GM18868 (cell line): ENCODE measurements around the gene ARHGAP8.

Experiments used
- ATAC-seq: cut with Tn5 transposase; IDR thresholded peaks from one replicate; pipeline ENCODE4 v1.9.1; 2021; ENCODE audit warnings: mild to moderate bottlenecking, moderate library complexity; ENCODE audit not compliant: unreplicated experiment

The ARHGAP8 gene

GRCh38 chr22:44823806-44824205 is 71.4 kb downstream of the ARHGAP8 start:
- ATAC-seq = no peak

DNA sequence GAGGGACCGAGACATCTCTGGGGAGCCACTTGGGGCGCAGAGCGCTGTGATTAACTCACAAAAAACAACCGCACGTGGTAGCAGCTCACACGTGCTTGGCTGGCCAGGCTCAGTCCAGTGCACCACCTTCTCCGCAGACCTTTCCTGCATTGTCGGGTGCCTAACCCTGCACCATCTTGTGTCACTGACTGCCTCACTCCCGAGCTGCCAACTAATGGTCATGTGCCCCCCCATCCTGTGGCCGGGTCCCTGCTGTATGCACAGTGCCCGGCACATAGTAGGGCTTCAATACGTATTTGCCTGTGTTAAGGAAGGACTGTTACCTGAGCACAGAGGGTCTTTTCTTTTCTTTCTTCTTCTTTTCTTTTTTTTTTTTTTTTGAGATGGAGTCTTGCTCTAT is 71.9 kb downstream of the ARHGAP8 start:
- ATAC-seq = no peak

DNA sequence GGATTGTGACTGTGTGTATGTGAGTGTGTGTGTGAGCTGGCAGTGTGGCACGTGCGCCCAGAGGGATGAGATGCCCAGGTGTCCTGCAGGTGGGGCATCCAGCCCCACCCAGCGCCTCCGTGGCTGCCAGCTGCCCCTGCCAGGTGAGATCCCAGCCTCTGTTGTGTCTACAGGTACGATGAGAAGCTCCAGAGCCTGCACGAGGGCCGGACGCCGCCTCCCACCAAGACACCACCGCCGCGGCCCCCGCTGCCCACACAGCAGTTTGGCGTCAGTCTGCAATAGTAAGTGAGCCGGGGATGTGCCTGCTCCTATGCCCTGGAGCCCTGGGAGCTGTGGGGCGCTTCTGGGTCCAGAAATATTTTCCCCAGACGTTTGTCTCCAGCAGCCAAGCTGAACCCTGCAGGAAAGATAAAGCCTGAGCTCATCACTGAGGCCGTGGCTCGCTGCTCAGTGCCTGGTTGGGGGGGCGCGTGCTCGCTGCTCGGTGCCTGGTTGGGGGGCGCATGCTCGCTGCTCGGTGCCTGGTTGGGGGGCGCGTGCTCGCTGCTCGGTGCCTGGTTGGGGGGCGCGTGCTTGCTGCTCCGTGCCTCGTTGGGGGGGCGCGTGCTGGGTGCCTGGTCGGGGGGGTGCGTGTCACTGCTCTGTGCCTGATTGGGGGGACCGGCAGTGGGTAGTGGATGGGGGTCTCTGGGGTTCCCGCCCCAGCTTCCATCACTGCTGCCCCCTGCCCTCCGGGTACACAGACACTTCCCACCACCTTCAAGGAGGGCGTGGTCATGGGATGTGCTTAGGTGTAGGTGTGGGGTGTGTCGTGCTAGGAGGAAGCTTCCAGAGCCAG is 73.2 kb downstream of the ARHGAP8 start:
- ATAC-seq = no peak

- no peak for ATAC-seq
Observed at GRCh38 chr22:44827666-44828190, 75.4 kb downstream of the ARHGAP8 start.

DNA sequence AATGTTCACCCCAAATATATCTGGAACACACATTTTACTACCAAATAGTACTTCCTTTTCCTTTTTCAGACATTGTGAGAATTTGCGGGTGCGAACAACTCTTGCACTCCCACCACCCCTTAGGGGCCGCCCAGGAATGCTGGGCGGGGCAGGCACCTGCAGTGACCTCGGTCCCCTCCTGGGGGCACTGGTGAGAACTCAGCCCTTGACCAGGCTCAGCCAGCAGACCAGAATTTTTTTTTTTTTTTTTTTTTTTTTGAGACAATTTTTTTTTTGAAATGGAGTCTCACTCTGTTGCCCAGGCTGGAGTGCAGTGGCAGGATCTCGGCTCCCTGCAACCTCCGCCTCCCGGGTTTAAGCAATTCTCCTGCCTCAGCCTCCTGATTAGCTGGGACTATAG is 75.8 kb downstream of the ARHGAP8 start:
- no peak for ATAC-seq

- ATAC-seq = no peak
Observed at GRCh38 chr22:44831885-44832284, 79.5 kb downstream of the ARHGAP8 start.

GRCh38 chr22:44834065-44834464 is 81.7 kb downstream of the ARHGAP8 start:
- no peak for ATAC-seq

- no peak for ATAC-seq
Observed at GRCh38 chr22:44837481-44837880, 85.1 kb downstream of the ARHGAP8 start.

DNA sequence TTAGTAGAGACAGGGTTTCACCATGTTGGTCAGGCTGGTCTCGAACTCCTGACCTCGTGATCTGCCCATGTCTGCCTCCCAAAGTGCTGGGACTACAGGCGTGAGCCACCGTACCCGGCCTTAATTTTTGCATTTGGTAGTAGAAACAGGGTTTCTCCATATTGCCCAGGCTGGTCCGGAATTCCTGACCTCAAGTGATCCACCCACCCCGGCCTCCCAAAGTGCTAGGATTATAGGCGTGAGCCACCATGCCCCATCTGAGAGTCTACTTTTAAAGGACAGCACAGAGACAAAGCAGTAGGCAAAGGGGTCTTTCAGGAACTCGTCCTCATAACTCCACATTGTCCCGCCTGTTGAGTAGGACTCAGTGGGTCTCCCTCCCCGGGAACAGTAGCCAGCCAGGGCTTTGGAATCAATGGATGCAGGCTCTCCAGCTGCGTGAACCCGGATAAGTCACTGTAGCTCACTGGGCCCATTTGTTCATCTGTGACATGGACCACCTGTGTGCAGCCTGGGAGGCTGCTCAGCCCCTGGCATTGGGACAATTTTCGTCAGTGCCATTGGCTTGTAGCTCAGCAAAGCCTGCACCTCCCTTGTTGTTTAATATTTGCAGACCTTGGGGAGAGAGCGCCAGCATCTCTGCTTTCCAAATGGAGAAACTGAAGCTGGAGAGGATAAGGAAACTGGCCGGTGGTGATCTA is 86.1 kb downstream of the ARHGAP8 start:
- no peak for ATAC-seq

GRCh38 chr22:44839061-44839460 is 86.7 kb downstream of the ARHGAP8 start:
- no peak for ATAC-seq

DNA sequence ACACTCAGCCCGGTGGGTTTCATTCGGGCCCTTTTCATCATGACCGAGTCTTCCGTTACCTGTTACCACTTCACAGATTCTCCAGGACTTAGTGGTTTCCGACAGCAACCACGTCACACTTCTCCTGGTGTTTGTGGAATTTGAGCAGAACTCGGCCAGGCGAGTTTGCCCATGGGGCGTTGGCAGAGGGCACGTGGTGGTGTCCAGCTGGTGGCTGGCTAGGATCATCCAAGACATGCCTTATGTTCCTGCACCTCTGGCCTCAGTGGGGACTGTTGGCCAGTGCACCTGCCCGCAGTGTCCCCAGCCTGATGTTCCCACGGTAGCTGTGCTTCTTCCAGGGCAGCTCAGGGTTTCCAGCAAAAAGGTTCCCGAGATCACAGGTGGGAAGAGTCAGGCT is 87.3 kb downstream of the ARHGAP8 start:
- no peak for ATAC-seq

- no peak for ATAC-seq
Observed at GRCh38 chr22:44840611-44841322, 88.4 kb downstream of the ARHGAP8 start.

DNA sequence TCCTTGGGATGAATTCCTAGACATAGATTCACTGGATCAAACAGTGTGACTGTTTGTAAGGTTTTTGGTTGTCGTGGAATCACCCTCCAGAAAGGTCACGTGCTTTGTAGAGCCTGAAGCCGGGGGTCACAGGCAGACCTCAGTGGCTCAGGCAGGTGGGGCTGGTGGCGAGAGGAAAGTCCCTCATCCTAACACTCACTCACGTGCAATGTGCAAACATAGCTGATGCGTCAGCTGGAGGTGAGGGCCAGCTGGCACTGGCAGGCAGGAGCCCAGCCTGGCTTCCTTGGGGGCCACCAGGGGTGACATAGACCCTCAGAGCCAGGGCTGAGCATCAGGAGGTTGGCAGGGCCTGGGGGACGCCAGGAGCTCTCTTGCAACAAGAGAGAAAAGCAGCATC is 90.0 kb downstream of the ARHGAP8 start:
- no peak for ATAC-seq

- ATAC-seq = no peak
Observed at GRCh38 chr22:44845191-44845590, 92.8 kb downstream of the ARHGAP8 start.

- ATAC-seq = no peak
Observed at GRCh38 chr22:44845796-44846720, 93.7 kb downstream of the ARHGAP8 start.

DNA sequence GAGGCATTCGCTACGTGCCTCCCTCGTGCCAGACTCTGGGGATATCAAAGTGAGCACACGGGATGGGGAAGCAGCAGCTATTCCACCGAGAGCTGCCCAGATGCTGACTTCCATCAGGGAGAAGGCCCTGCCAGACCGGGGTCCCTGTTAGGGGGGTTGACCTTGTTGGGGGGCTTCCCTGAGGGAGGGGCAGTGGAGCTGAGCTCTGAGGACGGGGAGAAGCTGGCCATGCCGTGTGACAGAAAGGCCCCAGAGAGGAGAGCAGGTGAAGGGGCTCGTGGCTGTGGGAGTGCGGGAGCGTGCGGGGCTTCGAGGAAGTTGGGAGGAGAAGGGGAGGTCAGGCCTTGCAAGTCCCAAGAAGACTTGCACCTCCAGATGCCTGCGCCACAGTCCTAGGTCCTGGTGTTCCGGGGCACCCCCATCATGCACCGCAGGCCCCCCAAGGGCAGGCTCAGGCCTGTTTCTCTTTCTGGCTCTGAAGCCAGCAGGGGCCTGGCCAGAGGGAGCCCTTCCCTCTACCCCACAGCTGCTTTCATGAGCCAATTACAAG is 94.4 kb downstream of the ARHGAP8 start:
- no peak for ATAC-seq

DNA sequence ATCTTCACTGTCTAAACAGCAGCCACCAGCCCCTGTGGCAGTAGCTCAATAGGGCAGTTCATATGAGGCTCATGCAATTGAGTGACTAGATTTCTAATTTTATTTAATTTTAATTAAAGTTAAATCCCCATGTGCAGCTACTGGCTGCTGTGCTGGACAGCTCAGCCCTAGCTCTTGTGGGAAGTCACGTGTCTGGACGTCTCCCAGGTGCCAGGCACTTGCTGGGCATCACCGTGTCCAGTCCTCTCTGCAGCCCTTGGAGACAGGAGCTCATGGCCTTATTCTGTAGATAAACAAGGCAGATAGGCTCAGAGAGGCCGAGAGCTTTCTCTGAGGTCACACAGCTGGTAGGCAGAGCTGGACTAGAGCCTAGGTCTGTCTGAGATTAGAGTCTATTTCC is 95.0 kb downstream of the ARHGAP8 start:
- ATAC-seq = no peak

GRCh38 chr22:44847892-44848291 is 95.5 kb downstream of the ARHGAP8 start:
- ATAC-seq = no peak

DNA sequence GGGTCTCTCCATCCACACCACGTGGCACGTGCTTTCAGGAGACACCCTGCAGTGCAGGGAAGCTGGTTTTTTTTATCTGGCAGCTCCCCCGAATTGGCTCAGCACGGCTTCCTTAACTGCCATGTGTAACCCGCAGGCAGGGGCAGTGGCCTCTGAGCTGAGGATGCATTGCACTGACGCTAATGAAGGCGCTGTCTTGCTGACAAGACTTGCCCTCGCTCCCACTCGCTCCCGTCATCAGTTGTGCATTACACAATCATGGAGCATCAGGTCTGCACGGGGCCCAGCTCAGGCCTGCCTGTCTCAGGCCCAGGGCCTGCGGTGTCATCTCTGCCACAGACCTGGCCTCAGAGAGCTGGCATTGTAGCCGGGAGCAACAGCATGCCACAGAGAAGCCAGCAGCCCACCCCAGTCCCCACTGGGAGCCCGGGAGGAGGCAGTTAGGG is 95.9 kb downstream of the ARHGAP8 start:
- no peak for ATAC-seq

DNA sequence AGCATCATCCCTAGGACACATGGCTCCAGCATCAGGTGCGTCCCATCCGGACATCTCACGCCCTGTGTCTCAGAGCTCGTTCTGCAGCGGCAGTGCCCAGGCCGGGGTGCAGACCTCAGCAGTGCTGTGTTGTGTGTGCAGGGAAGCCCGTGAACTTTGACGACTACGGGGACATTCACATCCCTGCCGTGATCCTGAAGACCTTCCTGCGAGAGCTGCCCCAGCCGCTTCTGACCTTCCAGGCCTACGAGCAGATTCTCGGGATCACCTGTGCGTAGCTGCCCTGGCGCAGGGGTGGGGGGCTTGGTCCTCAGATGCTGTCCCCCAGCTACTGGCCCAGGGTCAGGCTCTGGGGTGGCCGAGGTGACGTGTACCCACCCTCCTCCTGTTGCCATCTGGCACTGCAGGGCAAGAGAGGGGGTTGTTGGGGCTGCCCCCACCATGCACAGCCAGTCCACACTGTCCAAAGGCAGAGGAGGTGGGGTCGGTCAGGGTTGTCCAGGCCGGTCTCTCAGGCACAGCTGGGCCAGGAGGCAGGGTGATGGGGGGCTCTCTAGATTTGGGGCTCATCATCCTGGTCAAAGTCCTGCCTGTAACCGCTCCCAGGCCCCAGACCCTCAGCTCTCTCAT is 96.5 kb downstream of the ARHGAP8 start:
- no peak for ATAC-seq
